Thoracic aorta (tissue), 2 donors: ENCODE measurements around the gene CCDC74A. TPM values are rescaled to one million over a fixed set of nuclear protein-coding genes. Genes with fewer than 3 reads are reported as not detected.
"Not testable (repeated sequence)": the region's sequence is repeated elsewhere in the genome, so short reads cannot be mapped to it uniquely, and the experiment has no call there.

Experiments
- ATAC-seq: fragments of 150-250 bp; one replicate; pipeline ENCODE4 v1.8.0; 2017; ENCODE audit warnings: low read depth; ENCODE audit not compliant: insufficient number of reproducible peaks, low FRiP score
- DNase-seq: peaks from one replicate; pipeline ENCODE4 v3.0.0-alpha.2; 2020; ENCODE audit warnings: low spot score
- H3K27ac ChIP-seq, 2 donors: fragments of 200-600 bp; sonication (generic); 1 replicate in 1 of 2; 2 replicates in 1 of 2; pipeline ENCODE4 v1.5.1; 2016; ENCODE audit warnings: mild to moderate bottlenecking in 2 of 2, moderate library complexity in 2 of 2
- H3K27me3 ChIP-seq: fragments of 200-600 bp; sonication (generic); replicated peaks from 2 replicates; pipeline ENCODE4 v1.6.0; 2016; ENCODE audit warnings: mild to moderate bottlenecking; ENCODE audit not compliant: insufficient read depth
- H3K36me3 ChIP-seq: fragments of 200-600 bp; sonication (generic); one replicate; pipeline ENCODE4 v1.5.1; 2016
- H3K4me1 ChIP-seq, 2 donors: fragments of 200-600 bp; sonication (generic); 1 replicate in 1 of 2; 2 replicates in 1 of 2; pipeline versions ENCODE4 v1.5.1 to v1.6.0; 2016; ENCODE audit warnings: low read depth in 2 of 2, mild to moderate bottlenecking in 1 of 2; ENCODE audit not compliant: control insufficient read depth in 1 of 2
- H3K4me3 ChIP-seq: fragments of 200-600 bp; sonication (generic); 2 replicates; pipeline ENCODE4 v1.5.1; 2016; ENCODE audit warnings: mild to moderate bottlenecking
- H3K9me3 ChIP-seq: fragments of 200-600 bp; sonication (generic); 2 replicates; pipeline ENCODE4 v1.5.1; 2016
- total RNA-seq, 2 donors: library from RNA; depleted of rRNA; stranded (reverse); fragments of >200 nt; gene quantifications; one replicate each; pipeline versions ENCODE4 v1.1.0 to v1.2.3, GENCODE V29; 2016

The CCDC74A gene
- total RNA-seq: 10 to 100 TPM in 1 of 2 donors, 1 to 10 TPM in 1; 2.6 to 13.9 TPM

DNA sequence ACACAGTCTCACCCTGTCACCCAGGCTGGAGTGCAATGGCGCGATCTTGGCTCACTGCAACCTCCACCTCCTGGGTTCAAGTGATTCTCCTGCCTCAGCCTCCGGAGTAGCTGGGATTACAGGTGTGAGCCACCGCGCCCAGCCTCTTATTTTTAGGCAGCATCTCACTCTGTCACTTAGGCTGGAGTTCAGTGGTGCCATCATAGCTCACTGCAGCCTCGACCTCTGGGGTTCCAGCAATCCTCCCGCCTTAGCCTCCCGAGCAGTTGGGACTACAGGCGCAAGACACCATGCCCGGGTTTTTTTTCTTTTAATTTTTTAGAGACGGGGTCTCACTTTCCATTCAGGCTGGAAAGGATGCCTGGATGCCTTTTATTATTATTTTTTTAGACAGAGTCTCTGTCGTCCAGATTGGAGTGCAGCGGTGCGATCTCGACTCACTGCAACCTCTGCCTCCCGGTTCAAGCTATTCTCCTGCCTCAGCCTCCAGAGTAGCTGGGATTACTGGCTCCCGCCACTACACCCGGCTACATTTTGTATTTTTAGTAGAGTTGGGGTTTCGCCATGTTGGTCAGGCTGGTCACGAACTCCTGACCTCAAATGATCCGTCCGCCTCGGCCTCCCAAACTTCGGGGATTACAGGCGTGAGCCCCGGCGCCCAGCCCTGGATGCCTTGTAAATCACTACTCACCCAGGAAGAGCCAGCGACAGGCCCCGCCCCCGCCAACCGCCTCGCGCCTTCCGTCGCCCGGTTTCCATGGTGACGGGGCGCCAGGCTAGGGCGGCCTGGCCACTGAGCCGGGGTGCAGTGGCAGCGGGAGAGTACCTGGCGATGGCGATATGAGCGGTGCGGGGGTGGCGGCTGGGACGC is at the start of gene CCDC74A:
Gene CCDC74A, plus strand, starts transcription at position 758 of the 871 bp plus-strand sequence. Its CDS starts 83 bp downstream, at position 841.
- not testable (repeated sequence) for DNase-seq, H3K27ac ChIP-seq, H3K9me3 ChIP-seq, H3K36me3 ChIP-seq, H3K27me3 ChIP-seq, H3K4me1 ChIP-seq
- ATAC-seq: peak; percentile 54
- peak within 1 kb of the TSS; percentile 71 for H3K4me3 ChIP-seq

DNA sequence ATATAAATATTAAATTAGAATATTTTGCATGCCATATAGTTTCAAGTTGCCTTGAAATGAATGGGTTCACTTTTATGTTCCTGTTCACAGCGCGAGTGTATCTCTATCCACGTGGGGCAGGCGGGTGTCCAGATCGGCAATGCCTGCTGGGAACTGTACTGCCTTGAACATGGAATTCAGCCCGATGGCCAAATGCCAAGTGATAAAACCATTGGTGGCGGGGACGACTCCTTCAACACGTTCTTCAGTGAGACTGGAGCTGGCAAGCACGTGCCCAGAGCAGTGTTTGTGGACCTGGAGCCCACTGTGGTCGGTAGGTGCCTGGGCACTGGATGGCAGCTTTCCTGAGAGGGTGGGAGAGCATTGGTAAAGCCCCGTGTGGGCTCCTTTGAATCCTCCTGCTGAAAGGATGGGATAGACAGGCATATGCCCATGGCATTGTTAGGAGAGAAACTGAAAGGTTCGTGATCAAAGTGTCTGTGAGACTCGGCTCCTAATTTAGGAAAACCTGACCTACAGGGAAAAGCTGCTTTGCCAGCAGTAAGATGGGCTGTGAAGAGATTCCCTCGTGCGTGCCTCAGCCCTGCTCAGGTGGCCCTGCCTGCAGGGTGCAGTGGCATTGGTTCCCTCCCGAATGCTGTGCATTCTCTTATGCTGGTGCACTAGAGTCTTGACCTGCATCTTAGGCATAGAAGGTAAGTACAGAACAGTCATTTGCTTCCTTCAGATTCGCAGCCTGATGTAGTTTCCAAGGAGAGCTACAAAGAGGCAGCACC is 49.4 kb upstream of the CCDC74A start:
- H3K4me1 ChIP-seq, H3K9me3 ChIP-seq, H3K27ac ChIP-seq, ATAC-seq, H3K36me3 ChIP-seq, H3K27me3 ChIP-seq, DNase-seq, H3K4me3 ChIP-seq: not testable (repeated sequence)

DNA sequence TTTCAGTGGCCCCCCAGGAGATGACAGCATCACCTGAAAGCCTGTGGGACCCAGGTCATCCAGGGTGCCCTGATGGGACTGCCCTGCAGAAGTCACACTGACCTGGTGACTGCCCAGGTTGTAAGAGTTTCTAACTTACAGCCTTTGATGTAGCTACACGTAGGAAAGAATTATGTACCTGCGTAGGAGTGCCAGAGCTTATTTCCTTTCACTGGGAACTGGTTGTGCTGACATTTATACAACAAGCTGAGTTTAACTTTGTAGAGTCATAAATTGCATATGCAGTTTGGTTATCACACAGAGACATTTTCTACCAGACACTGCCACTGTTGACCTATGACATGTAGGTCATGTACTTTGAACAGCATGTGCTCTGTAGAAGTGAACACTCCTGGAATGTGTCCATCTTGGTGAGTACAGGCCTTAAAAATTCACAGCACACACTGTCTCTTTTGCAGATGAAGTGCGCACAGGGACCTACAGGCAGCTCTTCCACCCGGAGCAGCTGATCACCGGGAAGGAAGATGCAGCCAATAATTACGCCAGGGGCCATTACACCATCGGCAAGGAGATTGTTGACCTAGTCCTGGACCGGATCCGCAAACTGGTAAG is 48.7 kb upstream of the CCDC74A start:
- H3K27ac ChIP-seq, ATAC-seq, H3K9me3 ChIP-seq, DNase-seq, H3K27me3 ChIP-seq, H3K4me3 ChIP-seq, H3K36me3 ChIP-seq, H3K4me1 ChIP-seq: not testable (repeated sequence)

DNA sequence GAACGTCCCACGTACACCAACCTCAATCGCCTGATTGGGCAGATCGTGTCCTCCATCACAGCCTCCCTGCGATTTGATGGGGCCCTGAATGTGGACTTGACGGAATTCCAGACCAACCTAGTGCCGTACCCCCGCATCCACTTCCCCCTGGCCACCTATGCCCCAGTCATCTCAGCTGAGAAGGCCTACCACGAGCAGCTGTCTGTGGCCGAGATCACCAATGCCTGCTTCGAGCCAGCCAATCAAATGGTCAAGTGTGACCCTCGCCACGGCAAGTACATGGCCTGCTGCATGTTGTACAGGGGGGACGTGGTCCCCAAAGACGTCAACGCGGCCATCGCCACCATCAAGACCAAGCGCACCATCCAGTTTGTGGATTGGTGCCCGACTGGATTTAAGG is 47.3 kb upstream of the CCDC74A start:
- H3K27ac ChIP-seq, H3K36me3 ChIP-seq, H3K9me3 ChIP-seq, H3K4me1 ChIP-seq, ATAC-seq, DNase-seq, H3K4me3 ChIP-seq, H3K27me3 ChIP-seq: not testable (repeated sequence)

DNA sequence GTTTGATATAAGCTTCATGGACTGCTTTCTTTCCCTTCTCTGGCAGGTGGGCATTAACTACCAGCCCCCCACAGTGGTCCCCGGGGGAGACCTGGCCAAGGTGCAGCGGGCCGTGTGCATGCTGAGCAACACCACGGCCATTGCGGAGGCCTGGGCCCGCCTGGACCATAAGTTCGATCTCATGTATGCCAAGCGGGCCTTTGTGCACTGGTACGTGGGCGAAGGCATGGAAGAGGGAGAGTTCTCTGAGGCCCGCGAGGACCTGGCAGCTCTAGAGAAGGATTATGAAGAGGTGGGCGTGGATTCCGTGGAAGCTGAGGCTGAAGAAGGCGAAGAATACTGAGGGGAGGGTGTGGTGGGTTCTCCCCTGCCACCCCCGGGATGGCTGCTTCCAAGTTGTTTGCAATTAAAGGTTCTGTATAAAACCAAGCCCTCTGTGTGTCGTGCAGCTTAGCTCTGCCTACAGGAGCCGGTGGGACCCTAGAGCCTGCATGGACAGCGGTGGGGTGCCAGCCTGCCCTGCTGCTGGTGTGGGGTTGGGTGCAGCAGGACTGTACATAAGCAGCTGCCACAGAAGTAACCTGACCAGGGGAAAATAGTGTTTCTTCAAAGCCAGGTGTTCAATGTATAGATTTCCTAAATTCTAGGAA is 45.1 kb upstream of the CCDC74A start:
- H3K4me3 ChIP-seq, H3K36me3 ChIP-seq, ATAC-seq, DNase-seq, H3K4me1 ChIP-seq, H3K27ac ChIP-seq, H3K27me3 ChIP-seq, H3K9me3 ChIP-seq: not testable (repeated sequence)

DNA sequence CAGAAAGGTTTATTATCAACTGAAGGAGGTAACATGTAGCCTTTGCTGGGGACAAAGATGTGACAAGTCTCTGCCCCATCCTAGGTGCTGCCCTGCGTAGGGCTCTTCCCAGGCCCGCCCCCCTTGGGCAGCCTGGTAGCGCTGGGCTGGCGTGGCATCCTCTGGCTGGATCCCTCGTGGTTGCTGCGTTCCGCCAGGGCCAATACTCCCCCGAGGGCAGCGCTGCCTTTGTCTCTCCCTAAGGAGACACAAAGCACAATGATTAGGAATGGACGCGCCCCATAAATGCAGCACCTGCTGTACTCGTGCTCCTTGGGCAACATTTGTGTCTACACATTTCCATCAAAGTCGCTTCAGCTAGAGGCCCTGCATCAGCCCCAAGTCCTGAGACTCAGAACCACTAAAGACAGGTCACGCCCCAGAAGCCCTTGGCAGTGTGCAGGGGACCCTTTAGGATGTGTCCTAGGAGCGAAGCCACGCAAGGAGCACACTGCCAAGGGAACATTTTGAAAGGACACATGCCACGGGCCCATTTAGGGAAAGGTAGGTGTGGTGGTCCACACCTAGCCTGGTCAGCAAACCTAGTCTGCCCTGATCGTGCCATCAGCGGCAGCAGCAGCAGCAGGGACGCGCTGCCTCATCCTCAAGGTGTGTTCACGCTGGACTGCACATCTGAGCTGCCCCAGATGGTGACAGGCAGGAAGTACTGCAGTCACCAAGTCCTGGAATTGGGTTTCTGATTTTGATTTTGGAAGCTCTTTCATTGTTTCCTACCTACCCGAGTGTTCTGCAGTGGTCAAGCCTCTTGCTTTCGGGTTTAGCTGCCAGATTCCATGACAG is 43.5 kb upstream of the CCDC74A start:
- not testable (repeated sequence) for H3K9me3 ChIP-seq, H3K4me1 ChIP-seq, H3K36me3 ChIP-seq, H3K27ac ChIP-seq, H3K4me3 ChIP-seq, DNase-seq, ATAC-seq, H3K27me3 ChIP-seq

DNA sequence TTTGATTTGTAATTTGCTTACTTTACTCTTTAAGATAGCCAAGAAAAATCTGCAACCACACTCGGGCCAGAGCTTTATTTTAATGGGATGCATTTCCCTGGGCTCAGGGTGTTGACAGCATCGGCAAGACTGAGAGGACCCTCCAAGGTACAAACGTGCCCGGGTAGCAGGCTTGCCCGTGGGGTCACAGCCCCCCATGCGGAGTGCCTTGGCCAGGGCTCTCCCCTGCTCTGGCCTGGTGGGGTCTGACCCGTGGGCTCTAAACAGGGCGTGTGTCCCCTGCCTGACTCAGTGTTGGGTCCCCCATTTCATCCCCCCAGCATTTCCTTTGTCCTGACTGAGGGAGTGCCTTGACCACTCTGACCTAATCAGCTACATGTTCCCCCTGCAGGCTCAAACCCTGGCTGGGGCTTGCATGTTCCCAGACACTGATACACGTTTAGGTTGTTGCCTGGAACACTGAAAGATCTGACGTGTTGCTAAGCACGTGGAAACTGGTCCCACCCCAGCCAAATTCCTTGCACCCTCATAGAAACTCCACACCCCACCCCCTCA is 42.7 kb upstream of the CCDC74A start:
- H3K36me3 ChIP-seq, H3K4me3 ChIP-seq, H3K4me1 ChIP-seq, ATAC-seq, H3K27ac ChIP-seq, DNase-seq, H3K27me3 ChIP-seq, H3K9me3 ChIP-seq: not testable (repeated sequence)

DNA sequence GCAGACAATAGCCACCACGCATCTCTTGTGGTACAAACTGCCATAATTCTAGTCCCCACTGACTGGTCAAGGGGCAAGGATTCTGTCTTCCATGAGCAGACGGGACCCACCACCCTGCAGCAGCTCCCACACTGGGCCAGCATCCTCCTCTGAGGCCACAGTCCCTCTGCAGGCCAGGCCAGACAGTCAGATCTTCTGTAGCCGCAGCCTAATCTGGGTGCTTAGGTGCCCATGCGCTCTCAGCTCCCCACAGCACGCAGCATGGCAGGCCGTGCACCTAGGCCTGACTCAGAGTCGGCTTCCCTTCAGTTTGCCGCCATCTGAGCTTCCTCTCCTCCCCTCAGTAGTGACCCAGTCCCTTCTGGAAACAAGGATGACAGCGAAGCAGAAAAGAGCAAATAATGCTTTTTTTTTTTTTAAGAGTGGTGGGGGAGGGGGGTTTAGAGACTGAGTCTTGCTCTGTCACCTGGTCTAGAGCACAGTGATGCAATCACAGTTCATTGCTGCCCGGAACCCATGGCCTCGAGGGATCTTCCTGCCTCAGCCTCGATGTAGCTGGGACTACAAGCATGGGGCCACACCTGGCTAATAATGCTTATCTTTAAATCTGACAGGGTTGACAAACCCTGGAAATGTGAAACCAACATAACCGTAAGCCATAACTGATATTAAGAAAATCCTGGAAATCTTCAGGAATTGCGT is 41.3 kb upstream of the CCDC74A start:
- DNase-seq, H3K4me1 ChIP-seq, ATAC-seq, H3K27ac ChIP-seq, H3K36me3 ChIP-seq, H3K4me3 ChIP-seq, H3K9me3 ChIP-seq, H3K27me3 ChIP-seq: not testable (repeated sequence)
